Mesendoderm (in vitro differentiated cells): ENCODE results near the gene OR2Z1. TPM values are rescaled to one million over a fixed set of nuclear protein-coding genes. Genes with fewer than 3 reads are reported as not detected.

Experiments
- DNase-seq: peaks from one replicate; pipeline ENCODE4 v3.0.0; 2013
- H2AK5ac ChIP-seq: 2 replicates; pipeline ENCODE4 v1.6.1; 2013; ENCODE audit warnings: low read length, inconsistent platforms
- H2BK120ac ChIP-seq: 2 replicates; pipeline ENCODE4 v1.6.1; 2013; ENCODE audit warnings: low read depth, mild to moderate bottlenecking, low read length, moderate library complexity, mixed read lengths
- H2BK15ac ChIP-seq: replicated peaks from 2 replicates; pipeline ENCODE4 v1.6.1; 2013; ENCODE audit warnings: low read depth, mild to moderate bottlenecking, moderate library complexity
- H2BK5ac ChIP-seq: 2 replicates; pipeline ENCODE4 v1.6.1; 2013; ENCODE audit warnings: low read length, inconsistent platforms
- H3K18ac ChIP-seq: 2 replicates; pipeline ENCODE4 v1.6.1; 2013; ENCODE audit warnings: mild to moderate bottlenecking, low read length, mixed read lengths
- H3K23ac ChIP-seq: one replicate; pipeline ENCODE4 v1.6.1; 2013; ENCODE audit warnings: low read length
- H3K27ac ChIP-seq: 2 replicates; pipeline ENCODE4 v1.5.1; 2013; ENCODE audit warnings: low read depth, mild to moderate bottlenecking, inconsistent platforms, low read length, moderate library complexity
- H3K27me3 ChIP-seq: 2 replicates; pipeline ENCODE4 v1.6.1; 2013; ENCODE audit warnings: low read length, control low read depth, mild to moderate bottlenecking, inconsistent platforms; ENCODE audit not compliant: insufficient read depth, poor library complexity
- H3K36me3 ChIP-seq: 2 replicates; pipeline ENCODE4 v1.6.1; 2013; ENCODE audit warnings: low read length, inconsistent platforms; ENCODE audit not compliant: control insufficient read depth, insufficient read depth
- H3K4ac ChIP-seq: one replicate; pipeline ENCODE4 v1.6.1; 2013; ENCODE audit warnings: low read depth, mild to moderate bottlenecking, low read length, moderate library complexity
- H3K4me1 ChIP-seq: 2 replicates; pipeline ENCODE4 v1.6.1; 2013; ENCODE audit warnings: low read depth, low read length, inconsistent platforms; ENCODE audit not compliant: control insufficient read depth
- H3K4me2 ChIP-seq: 2 replicates; pipeline ENCODE4 v1.6.1; 2013; ENCODE audit warnings: low read length
- H3K4me3 ChIP-seq: 2 replicates; pipeline ENCODE4 v1.5.1; 2013; ENCODE audit warnings: mild to moderate bottlenecking, low read length
- H3K56ac ChIP-seq: one replicate; pipeline ENCODE4 v1.6.1; 2013; ENCODE audit warnings: low read length
- H3K79me1 ChIP-seq: 2 replicates; pipeline ENCODE4 v1.6.1; 2013; ENCODE audit warnings: low read length, inconsistent platforms
- H3K79me2 ChIP-seq: 2 replicates; pipeline ENCODE4 v1.6.1; 2013; ENCODE audit warnings: mild to moderate bottlenecking, low read length; ENCODE audit not compliant: control insufficient read depth, insufficient read depth
- H3K9ac ChIP-seq: 2 replicates; pipeline ENCODE4 v1.6.1; 2013; ENCODE audit warnings: low read length, inconsistent platforms
- H4K5ac ChIP-seq: one replicate; pipeline ENCODE4 v1.6.1; 2013; ENCODE audit warnings: low read length
- H4K8ac ChIP-seq: one replicate; pipeline ENCODE4 v1.6.1; 2013; ENCODE audit warnings: low read depth, mild to moderate bottlenecking, control low read depth, low read length, moderate library complexity
- WGBS: extraction: QIAGEN DNeasy Blood & Tissue Kit; methylation state at CpG from one replicate; pipeline ENCODE4 v1.1.7; 2013; ENCODE audit warnings: low lambda C conversion rate, missing lambda C conversion rate; ENCODE audit not compliant: insufficient coverage; ENCODE audit errors: extremely low coverage; 5-methylcytosine and 5-hydroxymethylcytosine counted together
- polyA plus RNA-seq, 2 experiments: library from polyadenylated mRNA; stranded (reverse); fragments of 200-250 nt; gene quantifications; one replicate each; pipeline ENCODE4 v1.2.3, GENCODE V29; 2013

Gene OR2Z1
- not detected for polyA plus RNA-seq (2013, experiment 1 of 2)
- not detected for polyA plus RNA-seq (2013, experiment 2 of 2)

DNA sequence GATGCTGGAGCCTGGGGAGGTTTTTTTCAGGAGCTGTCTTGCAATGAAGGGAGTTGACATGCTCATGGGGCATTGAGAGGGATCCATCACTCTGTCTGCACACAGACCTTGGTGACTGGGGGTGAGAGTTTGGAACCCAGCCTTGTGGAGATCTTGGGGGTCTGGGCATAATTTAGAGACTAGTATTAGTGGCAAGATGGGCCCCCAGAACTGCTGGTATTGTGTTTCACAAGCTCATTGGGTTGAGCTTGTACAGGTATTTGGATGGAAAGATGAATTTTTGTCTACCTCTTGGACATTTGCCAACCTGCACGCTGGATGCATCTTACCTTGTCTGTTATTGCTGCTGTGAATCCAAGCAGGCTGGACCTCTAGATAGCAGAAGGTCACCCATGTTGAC is at the start of gene OR2Z1:
Gene OR2Z1, plus strand, starts transcription at position 301 of the 400 bp plus-strand sequence. CDS start 9,395 bp downstream, outside the sequence.
- no peak for DNase-seq
- WGBS: no CpG with 5 or more reads among the region's 1 CpG
- peak within 1 kb of the TSS; percentile 7 for H3K4me3 ChIP-seq
- no peaks in the 10 kb centered on the region for H3K79me1 ChIP-seq
- H3K27me3 ChIP-seq: no peaks in the 10 kb centered on the region
- no peaks in the 10 kb centered on the region for H3K36me3 ChIP-seq
- no peaks in the 10 kb centered on the region for H3K4me1 ChIP-seq
- H3K4ac ChIP-seq: no peak within 1 kb of the TSS
- H3K23ac ChIP-seq: no peak within 1 kb of the TSS
- no peak within 1 kb of the TSS for H4K5ac ChIP-seq
- no peak within 1 kb of the TSS for H2BK120ac ChIP-seq
- no peak within 1 kb of the TSS for H2BK15ac ChIP-seq
- no peaks in the 10 kb centered on the region for H3K79me2 ChIP-seq
- no peak within 1 kb of the TSS for H2AK5ac ChIP-seq
- H2BK5ac ChIP-seq: no peak within 1 kb of the TSS
- H3K9ac ChIP-seq: no peak within 1 kb of the TSS
- no peak within 1 kb of the TSS for H4K8ac ChIP-seq
- no peak within 1 kb of the TSS for H3K4me2 ChIP-seq
- H3K18ac ChIP-seq: no peak within 1 kb of the TSS
- no peak within 1 kb of the TSS for H3K56ac ChIP-seq
- H3K27ac ChIP-seq: no peak within 1 kb of the TSS

- Histone ChIP-seq H2BK15ac (no peak overlapping the region), H3K4me1 (no peaks in the 10 kb centered on the region), H3K9ac (no peak overlapping the region), H3K56ac (no peak overlapping the region), H2BK5ac (no peak overlapping the region), H3K27me3 (no peaks in the 10 kb centered on the region), H3K79me2 (no peaks in the 10 kb centered on the region), H3K18ac (no peak overlapping the region), H3K79me1 (no peaks in the 10 kb centered on the region), H3K4ac (no peak overlapping the region), H4K5ac (no peak overlapping the region), H3K4me3 (no peak overlapping the region), H3K27ac (no peak overlapping the region), H3K23ac (no peak overlapping the region), H2BK120ac (no peak overlapping the region), H2AK5ac (no peak overlapping the region), H3K36me3 (no peaks in the 10 kb centered on the region), H3K4me2 (no peak overlapping the region), H4K8ac (no peak overlapping the region)
- WGBS: no CpG with 5 or more reads among the region's 6 CpGs
- DNase-seq: no peak
Observed at GRCh38 chr19:8673276-8673891, 48.0 kb upstream of the OR2Z1 start.

DNA sequence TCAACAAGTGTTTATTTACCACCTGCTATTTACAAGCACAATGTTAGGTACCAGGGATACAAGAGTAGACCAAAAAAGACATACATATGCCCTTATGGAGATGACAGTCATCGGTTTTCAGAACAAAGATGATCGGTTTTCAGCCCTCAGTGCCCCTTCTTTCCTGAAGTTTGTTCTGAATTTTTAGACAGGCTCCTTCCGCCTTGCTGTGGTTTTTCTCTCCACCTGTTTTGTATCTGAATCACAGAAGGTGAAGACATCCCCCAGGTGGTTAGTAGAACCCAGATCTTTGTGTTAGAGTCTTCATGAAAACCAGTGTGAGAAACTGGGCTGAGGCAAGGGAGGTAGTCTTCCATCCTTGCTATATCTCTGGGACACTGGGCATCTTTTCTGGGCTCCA is 46.4 kb upstream of the OR2Z1 start:
- H3K79me1 ChIP-seq: no peaks in the 10 kb centered on the region
- no peaks in the 10 kb centered on the region for H3K27me3 ChIP-seq
- H3K23ac ChIP-seq: no peak overlapping the region
- no peak overlapping the region for H4K5ac ChIP-seq
- no peak overlapping the region for H3K4me3 ChIP-seq
- no peak overlapping the region for H3K4ac ChIP-seq
- H4K8ac ChIP-seq: no peak overlapping the region
- no peak for DNase-seq
- no peak overlapping the region for H3K18ac ChIP-seq
- no peak overlapping the region for H3K4me2 ChIP-seq
- no CpG with 5 or more reads among the region's 3 CpGs for WGBS
- H2BK15ac ChIP-seq: no peak overlapping the region
- no peaks in the 10 kb centered on the region for H3K4me1 ChIP-seq
- no peak overlapping the region for H3K9ac ChIP-seq
- H2BK5ac ChIP-seq: no peak overlapping the region
- H2BK120ac ChIP-seq: no peak overlapping the region
- H3K56ac ChIP-seq: no peak overlapping the region
- no peaks in the 10 kb centered on the region for H3K79me2 ChIP-seq
- H3K27ac ChIP-seq: no peak overlapping the region
- no peak overlapping the region for H2AK5ac ChIP-seq
- no peaks in the 10 kb centered on the region for H3K36me3 ChIP-seq

DNA sequence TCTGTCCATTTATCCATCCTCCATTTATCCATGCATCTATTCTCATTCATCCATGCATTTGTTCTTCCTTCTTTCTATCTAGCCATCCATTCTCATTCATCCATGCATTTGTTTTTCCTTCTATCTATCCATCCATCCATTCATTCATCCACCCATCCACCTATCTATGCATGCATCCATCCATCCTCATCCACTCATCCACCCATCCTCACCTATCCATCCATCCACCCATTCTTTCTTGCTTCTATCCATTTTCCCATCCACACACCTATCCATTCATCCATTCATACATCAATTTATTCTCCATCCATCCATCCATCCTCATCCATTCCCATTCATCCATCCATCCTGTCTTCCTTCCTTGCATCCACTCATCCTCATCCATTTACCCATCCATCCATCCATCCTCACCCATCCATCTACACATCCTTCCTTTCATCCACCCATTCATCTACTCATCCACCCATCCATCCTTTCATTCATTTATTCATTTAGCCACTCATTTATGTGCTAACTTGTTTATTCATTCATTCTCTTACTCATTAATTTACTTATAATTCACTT is 43.1 kb upstream of the OR2Z1 start:
- no peak overlapping the region for H4K8ac ChIP-seq
- H2BK120ac ChIP-seq: no peak overlapping the region
- no peak overlapping the region for H3K23ac ChIP-seq
- no peak overlapping the region for H3K27ac ChIP-seq
- no peak overlapping the region for H3K56ac ChIP-seq
- H3K9ac ChIP-seq: no peak overlapping the region
- no peaks in the 10 kb centered on the region for H3K27me3 ChIP-seq
- H3K4me3 ChIP-seq: no peak overlapping the region
- H3K79me1 ChIP-seq: no peaks in the 10 kb centered on the region
- H2BK15ac ChIP-seq: no peak overlapping the region
- H2AK5ac ChIP-seq: no peak overlapping the region
- no peaks in the 10 kb centered on the region for H3K36me3 ChIP-seq
- no peaks in the 10 kb centered on the region for H3K79me2 ChIP-seq
- H3K4me2 ChIP-seq: no peak overlapping the region
- H4K5ac ChIP-seq: no peak overlapping the region
- no peak overlapping the region for H3K4ac ChIP-seq
- DNase-seq: no peak
- no peaks in the 10 kb centered on the region for H3K4me1 ChIP-seq
- no peak overlapping the region for H2BK5ac ChIP-seq
- H3K18ac ChIP-seq: no peak overlapping the region

- Histone ChIP-seq H2BK5ac (no peak overlapping the region), H3K79me1 (no peaks in the 10 kb centered on the region), H2BK15ac (no peak overlapping the region), H3K36me3 (no peaks in the 10 kb centered on the region), H4K8ac (no peak overlapping the region), H3K4me1 (no peaks in the 10 kb centered on the region), H3K23ac (no peak overlapping the region), H2AK5ac (no peak overlapping the region), H3K79me2 (no peaks in the 10 kb centered on the region), H3K4me2 (no peak overlapping the region), H4K5ac (no peak overlapping the region), H3K4ac (no peak overlapping the region), H3K27me3 (no peaks in the 10 kb centered on the region), H3K56ac (no peak overlapping the region), H3K9ac (no peak overlapping the region), H2BK120ac (no peak overlapping the region), H3K4me3 (no peak overlapping the region), H3K27ac (no peak overlapping the region), H3K18ac (no peak overlapping the region)
- 100% methylated on average over 1 of the region's 5 CpGs for WGBS
- no peak for DNase-seq
Observed at GRCh38 chr19:8680676-8681344, 40.6 kb upstream of the OR2Z1 start.
